ENCODE data around the gene RHOJ. TPM values are rescaled to one million over a fixed set of nuclear protein-coding genes. Genes with fewer than 3 reads are reported as not detected.

Gene RHOJ
- total RNA-seq, 1 experiment from 2014 or later: not detected

DNA sequence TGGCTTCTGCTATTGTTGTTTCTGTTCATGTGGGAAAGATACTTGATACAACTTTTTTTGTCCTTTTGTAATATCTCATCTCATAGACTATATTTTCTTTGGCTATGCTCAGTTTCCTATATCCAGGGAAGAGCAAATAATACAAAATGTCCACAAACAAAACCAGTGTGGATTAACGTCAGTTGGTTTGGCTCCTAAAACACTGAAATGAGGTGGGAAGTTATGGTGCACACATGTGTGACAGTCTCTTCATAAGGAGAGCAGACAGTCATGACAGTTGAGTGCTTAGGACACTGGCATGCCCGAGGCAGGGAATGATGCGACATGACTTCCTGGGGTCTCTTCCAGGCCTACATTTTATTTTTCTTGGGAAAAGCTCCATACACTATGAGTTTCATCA is 27.5 kb downstream of the RHOJ start:
- no peaks in the 10 kb centered on the region for H4K20me1 ChIP-seq (ENCODE audit: insufficient read depth, low read depth, low read length)
- H3K4me1 ChIP-seq (ENCODE audit: low read length): no peaks in the 10 kb centered on the region
- H3K27me3 ChIP-seq (ENCODE audit: low read length): 0 out of 2 replicates have a peak, but pooled peaks cover 5% of the 10 kb centered on the region
- no peak overlapping the region for H3K4me3 ChIP-seq (ENCODE audit: low read length)
- no peaks in the 10 kb centered on the region for H3K9me2 ChIP-seq (replicated peaks; ENCODE audit: insufficient read depth, low read length)
- H3K27ac ChIP-seq (ENCODE audit: low read length): no peak overlapping the region
- DNase-seq: no peak
- H3K4me2 ChIP-seq (ENCODE audit: low read depth, low read length, poor library complexity, severe bottlenecking): no peak overlapping the region
- no peaks in the 10 kb centered on the region for H3K9me3 ChIP-seq (ENCODE audit: low read length)
- H2AFZ ChIP-seq (ENCODE audit: low read length): no peak overlapping the region
- no peaks in the 10 kb centered on the region for H3K36me3 ChIP-seq (ENCODE audit: insufficient read depth, low read length)
- no peaks in the 10 kb centered on the region for H3K79me2 ChIP-seq (ENCODE audit: low read length)
- H3K9ac ChIP-seq (ENCODE audit: low read length): no peak overlapping the region

DNA sequence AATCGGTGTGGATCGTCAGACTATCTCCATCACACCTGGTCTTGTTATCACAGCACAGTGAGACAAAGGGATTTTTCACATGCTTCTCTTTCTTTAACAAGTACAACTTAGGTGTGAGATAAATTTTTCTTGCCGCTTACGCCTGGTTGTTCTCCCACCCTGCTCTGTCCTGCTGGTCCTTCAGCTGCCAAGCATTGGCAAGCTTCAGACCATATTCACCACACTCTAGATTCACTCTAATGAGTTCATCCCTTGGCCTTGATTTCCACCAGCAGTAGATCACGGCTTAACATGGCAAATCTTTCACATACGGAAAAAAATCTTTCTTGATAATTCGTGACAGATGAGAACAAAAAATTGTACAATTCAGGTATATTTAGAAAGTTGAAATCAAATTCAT is 33.5 kb downstream of the RHOJ start:
- H3K36me3 ChIP-seq (ENCODE audit: insufficient read depth, low read length): no peaks in the 10 kb centered on the region

DNA sequence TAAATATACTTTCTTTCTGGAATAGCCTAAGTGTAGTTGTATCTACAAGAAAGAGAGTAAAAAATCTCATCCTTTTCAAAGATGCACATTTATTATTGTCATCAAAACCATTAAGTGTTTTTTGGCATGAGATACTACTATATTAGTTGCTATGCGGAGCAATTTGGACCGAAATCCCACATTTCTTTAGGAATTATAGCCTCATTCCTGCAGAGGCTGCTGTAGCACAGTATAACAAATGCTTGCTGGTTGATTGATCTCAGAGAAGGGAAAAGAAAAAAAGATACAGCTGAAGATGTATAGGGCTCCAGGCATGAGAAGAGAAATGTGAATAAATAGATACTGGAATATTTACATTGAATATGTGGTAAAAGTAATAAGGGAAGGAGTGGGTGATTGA is 36.0 kb downstream of the RHOJ start:
- DNase-seq: no peak
- H3K9ac ChIP-seq (ENCODE audit: low read length): no peak overlapping the region
- H3K27ac ChIP-seq (ENCODE audit: low read length): no peak overlapping the region
- no peaks in the 10 kb centered on the region for H3K27me3 ChIP-seq (ENCODE audit: low read length)
- H2AFZ ChIP-seq (ENCODE audit: low read length): no peak overlapping the region
- H3K9me2 ChIP-seq (replicated peaks; ENCODE audit: insufficient read depth, low read length): no peaks in the 10 kb centered on the region
- H3K4me1 ChIP-seq (ENCODE audit: low read length): no peaks in the 10 kb centered on the region
- H3K4me2 ChIP-seq (ENCODE audit: low read depth, low read length, poor library complexity, severe bottlenecking): no peak overlapping the region
- no peak overlapping the region for H3K4me3 ChIP-seq (ENCODE audit: low read length)
- H3K36me3 ChIP-seq (ENCODE audit: insufficient read depth, low read length): no peaks in the 10 kb centered on the region
- no peaks in the 10 kb centered on the region for H4K20me1 ChIP-seq (ENCODE audit: insufficient read depth, low read depth, low read length)
- no peaks in the 10 kb centered on the region for H3K9me3 ChIP-seq (ENCODE audit: low read length)
- no peaks in the 10 kb centered on the region for H3K79me2 ChIP-seq (ENCODE audit: low read length)

More for the DNA sequence above, 33.5 kb downstream of the RHOJ start:
- Histone ChIP-seq H3K4me3 (ENCODE audit: low read length) (no peak overlapping the region), H3K27ac (ENCODE audit: low read length) (no peak overlapping the region), H4K20me1 (ENCODE audit: insufficient read depth, low read depth, low read length) (no peaks in the 10 kb centered on the region), H3K9me2 (replicated peaks; ENCODE audit: insufficient read depth, low read length) (no peaks in the 10 kb centered on the region), H3K9ac (ENCODE audit: low read length) (no peak overlapping the region), H2AFZ (ENCODE audit: low read length) (no peak overlapping the region), H3K9me3 (ENCODE audit: low read length) (no peaks in the 10 kb centered on the region), H3K4me2 (ENCODE audit: low read depth, low read length, poor library complexity, severe bottlenecking) (no peak overlapping the region), H3K79me2 (ENCODE audit: low read length) (no peaks in the 10 kb centered on the region), H3K27me3 (ENCODE audit: low read length) (0 out of 2 replicates have a peak, but pooled peaks cover 2% of the 10 kb centered on the region), H3K4me1 (ENCODE audit: low read length) (no peaks in the 10 kb centered on the region)
- DNase-seq: no peak

DNA sequence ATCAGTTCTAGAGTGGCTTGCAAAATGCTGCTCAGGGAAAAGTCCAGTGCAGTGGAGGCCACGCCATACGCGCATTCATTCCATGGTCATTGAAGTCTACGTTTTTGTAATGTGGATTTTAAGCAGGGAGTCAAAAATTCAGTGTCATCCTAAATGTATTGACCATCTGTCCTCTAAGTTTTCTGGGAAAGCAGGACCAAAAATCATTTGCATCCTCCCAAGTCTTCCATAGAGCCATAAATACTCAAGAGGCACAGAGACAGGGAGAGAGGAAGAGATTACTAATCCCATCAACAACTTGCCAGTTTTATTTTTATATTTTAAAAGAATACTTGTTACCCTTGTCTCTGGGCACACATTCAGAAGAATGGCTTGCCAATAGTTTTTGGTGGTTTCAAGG is 36.9 kb downstream of the RHOJ start:
- no peak overlapping the region for H2AFZ ChIP-seq (ENCODE audit: low read length)

DNA sequence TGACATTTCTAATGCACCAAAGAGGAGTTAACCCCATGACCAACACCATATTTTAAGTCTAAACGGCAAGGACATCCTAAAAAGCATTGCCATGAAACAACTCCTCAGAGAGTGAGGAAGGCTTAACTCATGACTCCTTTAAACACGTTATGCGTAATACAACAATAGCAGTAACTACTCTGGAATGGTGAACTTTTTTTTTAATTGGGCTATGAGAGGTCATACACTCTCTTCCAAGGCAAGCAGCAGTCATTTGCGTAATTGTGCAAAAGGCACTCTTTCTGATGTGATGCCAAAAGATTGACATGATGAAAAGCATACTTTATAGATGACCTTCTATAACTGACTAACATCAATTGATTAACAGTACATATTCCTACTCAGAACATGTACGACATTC is 39.4 kb downstream of the RHOJ start:
- H3K27me3 ChIP-seq (ENCODE audit: low read length): 0 out of 2 replicates have a peak, but pooled peaks cover 3% of the 10 kb centered on the region
- no peak overlapping the region for H3K4me3 ChIP-seq (ENCODE audit: low read length)
- no peak overlapping the region for H3K9ac ChIP-seq (ENCODE audit: low read length)
- H2AFZ ChIP-seq (ENCODE audit: low read length): no peak overlapping the region
- H3K9me3 ChIP-seq (ENCODE audit: low read length): no peaks in the 10 kb centered on the region
- H3K4me1 ChIP-seq (ENCODE audit: low read length): no peaks in the 10 kb centered on the region
- no peaks in the 10 kb centered on the region for H3K36me3 ChIP-seq (ENCODE audit: insufficient read depth, low read length)
- no peak overlapping the region for H3K27ac ChIP-seq (ENCODE audit: low read length)
- no peaks in the 10 kb centered on the region for H4K20me1 ChIP-seq (ENCODE audit: insufficient read depth, low read depth, low read length)
- no peaks in the 10 kb centered on the region for H3K79me2 ChIP-seq (ENCODE audit: low read length)
- H3K4me2 ChIP-seq (ENCODE audit: low read depth, low read length, poor library complexity, severe bottlenecking): no peak overlapping the region
- 0 out of 2 replicates have a peak, but pooled peaks cover 3% of the 10 kb centered on the region for H3K9me2 ChIP-seq (replicated peaks; ENCODE audit: insufficient read depth, low read length)
- no peak for DNase-seq

More for the DNA sequence above, 36.9 kb downstream of the RHOJ start:
- no peaks in the 10 kb centered on the region for H3K27me3 ChIP-seq (ENCODE audit: low read length)
- H3K4me3 ChIP-seq (ENCODE audit: low read length): no peak overlapping the region
- DNase-seq: no peak
- no peaks in the 10 kb centered on the region for H3K79me2 ChIP-seq (ENCODE audit: low read length)
- H3K9me2 ChIP-seq (replicated peaks; ENCODE audit: insufficient read depth, low read length): no peaks in the 10 kb centered on the region
- H4K20me1 ChIP-seq (ENCODE audit: insufficient read depth, low read depth, low read length): no peaks in the 10 kb centered on the region
- no peaks in the 10 kb centered on the region for H3K36me3 ChIP-seq (ENCODE audit: insufficient read depth, low read length)
- no peak overlapping the region for H3K4me2 ChIP-seq (ENCODE audit: low read depth, low read length, poor library complexity, severe bottlenecking)
- no peaks in the 10 kb centered on the region for H3K9me3 ChIP-seq (ENCODE audit: low read length)
- H3K27ac ChIP-seq (ENCODE audit: low read length): no peak overlapping the region
- no peaks in the 10 kb centered on the region for H3K4me1 ChIP-seq (ENCODE audit: low read length)
- no peak overlapping the region for H3K9ac ChIP-seq (ENCODE audit: low read length)

DNA sequence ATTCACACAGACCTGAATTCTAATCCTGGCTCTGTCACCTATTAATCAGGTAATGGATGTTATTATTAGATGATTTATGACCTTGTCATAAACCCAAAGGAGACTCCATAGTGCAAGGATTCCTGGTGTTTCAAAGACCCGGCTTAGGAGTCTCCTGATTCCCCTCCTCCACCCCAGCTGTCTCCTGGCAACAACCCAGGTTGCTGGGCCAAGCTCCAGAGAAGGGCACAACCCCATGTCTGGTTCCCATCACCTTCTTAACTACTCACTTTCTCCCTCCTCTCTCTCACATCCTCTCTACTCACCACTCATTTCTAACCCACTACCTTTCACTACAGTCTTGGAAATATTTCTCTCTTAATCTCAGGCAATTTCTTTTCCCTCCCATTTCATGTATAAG is 41.6 kb downstream of the RHOJ start:
- no peak for DNase-seq
- Histone ChIP-seq H3K4me2 (ENCODE audit: low read depth, low read length, poor library complexity, severe bottlenecking) (no peak overlapping the region), H3K4me3 (ENCODE audit: low read length) (no peak overlapping the region), H4K20me1 (ENCODE audit: insufficient read depth, low read depth, low read length) (no peaks in the 10 kb centered on the region), H3K9me2 (replicated peaks; ENCODE audit: insufficient read depth, low read length) (0 out of 2 replicates have a peak, but pooled peaks cover 3% of the 10 kb centered on the region), H3K9ac (ENCODE audit: low read length) (no peak overlapping the region), H3K4me1 (ENCODE audit: low read length) (no peaks in the 10 kb centered on the region), H2AFZ (ENCODE audit: low read length) (no peak overlapping the region), H3K36me3 (ENCODE audit: insufficient read depth, low read length) (no peaks in the 10 kb centered on the region), H3K79me2 (ENCODE audit: low read length) (no peaks in the 10 kb centered on the region), H3K27ac (ENCODE audit: low read length) (no peak overlapping the region), H3K27me3 (ENCODE audit: low read length) (0 out of 2 replicates have a peak, but pooled peaks cover 3% of the 10 kb centered on the region), H3K9me3 (ENCODE audit: low read length) (no peaks in the 10 kb centered on the region)

DNA sequence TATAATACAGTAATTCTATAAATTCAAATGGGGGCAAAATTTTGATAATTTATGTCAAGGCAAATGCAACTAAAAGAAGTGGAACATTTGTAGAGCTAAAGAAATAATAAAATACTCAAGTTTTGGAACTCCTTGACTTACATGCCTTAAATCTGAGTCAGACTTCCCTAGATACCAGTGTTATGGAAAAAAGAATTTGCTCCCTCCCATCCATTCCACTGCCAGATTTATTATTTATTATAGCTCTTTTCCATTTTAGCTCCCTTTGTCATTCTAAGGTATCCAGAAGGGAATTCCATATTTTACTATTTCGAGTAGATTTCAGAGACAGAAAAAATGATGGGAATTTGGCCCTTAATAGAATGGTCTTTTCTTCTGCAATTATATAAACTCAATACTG is 44.0 kb downstream of the RHOJ start:
- H3K36me3 ChIP-seq (ENCODE audit: insufficient read depth, low read length): no peaks in the 10 kb centered on the region
- H3K9me3 ChIP-seq (ENCODE audit: low read length): no peaks in the 10 kb centered on the region
- no peak overlapping the region for H3K27ac ChIP-seq (ENCODE audit: low read length)
- no peak overlapping the region for H3K4me2 ChIP-seq (ENCODE audit: low read depth, low read length, poor library complexity, severe bottlenecking)
- H3K9me2 ChIP-seq (replicated peaks; ENCODE audit: insufficient read depth, low read length): 0 out of 2 replicates have a peak, but pooled peaks cover 3% of the 10 kb centered on the region
- no peak for DNase-seq
- no peaks in the 10 kb centered on the region for H4K20me1 ChIP-seq (ENCODE audit: insufficient read depth, low read depth, low read length)
- H3K4me1 ChIP-seq (ENCODE audit: low read length): no peaks in the 10 kb centered on the region
- no peak overlapping the region for H3K4me3 ChIP-seq (ENCODE audit: low read length)
- 0 out of 2 replicates have a peak, but pooled peaks cover 3% of the 10 kb centered on the region for H3K27me3 ChIP-seq (ENCODE audit: low read length)
- no peak overlapping the region for H3K9ac ChIP-seq (ENCODE audit: low read length)
- H2AFZ ChIP-seq (ENCODE audit: low read length): no peak overlapping the region
- no peaks in the 10 kb centered on the region for H3K79me2 ChIP-seq (ENCODE audit: low read length)

DNA sequence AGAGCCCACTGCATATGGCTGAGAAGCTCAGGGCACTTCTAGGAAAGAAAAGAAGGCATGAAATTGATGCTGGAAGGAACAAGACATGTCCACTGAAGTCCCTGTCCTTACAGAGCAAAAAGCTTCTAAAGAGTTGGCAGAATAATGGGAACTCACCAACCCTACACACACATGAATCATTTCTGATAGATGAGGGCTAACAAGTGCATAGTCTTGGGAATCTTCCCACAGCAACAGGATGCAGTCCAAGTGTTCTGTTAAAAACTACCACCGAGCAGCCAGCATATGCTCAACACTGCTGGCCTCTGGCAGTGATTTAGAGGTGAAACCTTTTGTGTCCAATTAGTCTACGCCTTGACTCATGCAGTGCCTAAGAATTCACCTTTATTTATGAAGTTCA is 44.8 kb downstream of the RHOJ start:
- H3K27me3 ChIP-seq (ENCODE audit: low read length): 0 out of 2 replicates have a peak, but pooled peaks cover 3% of the 10 kb centered on the region
- H4K20me1 ChIP-seq (ENCODE audit: insufficient read depth, low read depth, low read length): no peaks in the 10 kb centered on the region
- 0 out of 2 replicates have a peak, but pooled peaks cover 3% of the 10 kb centered on the region for H3K9me2 ChIP-seq (replicated peaks; ENCODE audit: insufficient read depth, low read length)
- no peak overlapping the region for H3K4me3 ChIP-seq (ENCODE audit: low read length)
- H3K9me3 ChIP-seq (ENCODE audit: low read length): no peaks in the 10 kb centered on the region
- H3K79me2 ChIP-seq (ENCODE audit: low read length): no peaks in the 10 kb centered on the region
- H3K4me1 ChIP-seq (ENCODE audit: low read length): no peaks in the 10 kb centered on the region
- no peaks in the 10 kb centered on the region for H3K36me3 ChIP-seq (ENCODE audit: insufficient read depth, low read length)
- no peak overlapping the region for H3K9ac ChIP-seq (ENCODE audit: low read length)
- no peak overlapping the region for H2AFZ ChIP-seq (ENCODE audit: low read length)
- no peak for DNase-seq
- H3K27ac ChIP-seq (ENCODE audit: low read length): no peak overlapping the region
- no peak overlapping the region for H3K4me2 ChIP-seq (ENCODE audit: low read depth, low read length, poor library complexity, severe bottlenecking)

DNA sequence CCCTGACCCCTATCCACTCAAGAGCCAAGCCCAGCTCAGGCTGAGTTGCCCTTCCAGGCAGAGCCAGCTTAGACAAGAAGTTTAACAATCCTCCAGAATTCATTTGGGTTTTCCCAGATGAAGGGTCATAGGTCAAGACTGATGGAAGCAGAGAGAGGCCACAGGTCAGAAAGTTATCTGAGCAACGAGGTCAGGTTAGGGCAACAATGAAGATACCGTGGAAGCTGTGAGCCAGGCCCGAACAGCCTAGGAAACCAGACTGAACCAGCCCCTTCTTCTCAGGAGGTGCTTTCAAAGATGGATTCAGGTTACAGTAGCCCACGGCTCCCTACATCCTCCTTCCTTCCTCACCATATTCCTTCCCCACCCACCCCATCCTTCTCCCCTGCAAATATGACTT is 53.1 kb downstream of the RHOJ start:
- Histone ChIP-seq H3K36me3 (ENCODE audit: insufficient read depth, low read length) (no peaks in the 10 kb centered on the region), H4K20me1 (ENCODE audit: insufficient read depth, low read depth, low read length) (no peaks in the 10 kb centered on the region), H3K79me2 (ENCODE audit: low read length) (no peaks in the 10 kb centered on the region), H3K27ac (ENCODE audit: low read length) (no peak overlapping the region), H2AFZ (ENCODE audit: low read length) (no peak overlapping the region), H3K9ac (ENCODE audit: low read length) (no peak overlapping the region), H3K9me3 (ENCODE audit: low read length) (no peaks in the 10 kb centered on the region), H3K4me1 (ENCODE audit: low read length) (no peaks in the 10 kb centered on the region), H3K9me2 (replicated peaks; ENCODE audit: insufficient read depth, low read length) (no peaks in the 10 kb centered on the region), H3K4me2 (ENCODE audit: low read depth, low read length, poor library complexity, severe bottlenecking) (no peak overlapping the region), H3K4me3 (ENCODE audit: low read length) (no peak overlapping the region), H3K27me3 (ENCODE audit: low read length) (no peaks in the 10 kb centered on the region)
- DNase-seq: no peak
